ENCODE data around the gene PEX5L.

Gene PEX5L

DNA sequence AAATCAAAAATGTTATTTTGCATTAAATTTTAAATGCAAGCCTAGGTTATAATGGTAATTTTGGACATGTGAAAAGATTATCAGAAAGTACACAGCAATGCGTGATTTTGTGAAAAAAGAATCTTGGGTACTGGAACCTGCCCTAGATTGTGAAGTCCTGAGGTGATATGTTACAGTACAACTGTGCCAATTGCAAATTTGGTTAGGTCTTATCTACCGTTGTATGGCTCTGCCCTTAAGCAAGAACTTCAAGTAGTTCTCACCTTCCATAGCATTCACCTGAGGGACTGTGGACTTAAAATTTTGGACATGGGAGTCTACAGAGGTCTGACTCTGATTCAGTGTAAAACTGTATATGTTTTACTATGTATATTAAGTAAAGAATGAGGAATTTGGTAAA, 140.2 kb downstream of the PEX5L start:
- no peak for DNase-seq (ENCODE audit: low read depth)

GRCh38 chr3:179895330-179895729, 141.4 kb downstream of the PEX5L start:
- DNase-seq (ENCODE audit: low read depth) = no peak

GRCh38 chr3:179887295-179887943, 149.3 kb downstream of the PEX5L start:
- DNase-seq (ENCODE audit: low read depth) = no peak

- no peak for DNase-seq (ENCODE audit: low read depth)
Observed at GRCh38 chr3:179885950-179886349, 150.8 kb downstream of the PEX5L start.

- no peak for DNase-seq (ENCODE audit: low read depth)
Observed at GRCh38 chr3:179884136-179884535, 152.6 kb downstream of the PEX5L start.

DNA sequence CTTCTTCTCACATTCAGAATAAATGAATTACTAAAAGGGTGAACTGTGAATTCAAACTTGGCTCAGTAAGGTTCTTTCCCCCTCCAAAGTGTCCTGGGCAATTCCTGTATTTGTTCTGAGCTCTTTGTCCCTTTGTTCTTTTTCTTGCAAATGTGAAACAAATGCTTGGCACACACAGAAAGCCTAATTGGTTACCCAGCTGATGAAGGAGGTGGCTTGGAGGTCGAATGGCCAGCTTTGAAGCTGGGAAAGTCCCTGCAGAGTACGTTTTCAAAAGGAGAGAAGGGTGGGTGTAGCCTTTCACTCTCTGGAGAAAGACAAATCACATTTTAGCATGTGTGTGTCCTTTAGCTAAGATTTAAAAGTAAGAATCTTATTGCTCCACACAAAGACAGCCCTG, 154.4 kb downstream of the PEX5L start:
- no peak for DNase-seq (ENCODE audit: low read depth)

GRCh38 chr3:179881791-179882190, 154.9 kb downstream of the PEX5L start:
- no peak for DNase-seq (ENCODE audit: low read depth)

GRCh38 chr3:179880868-179881267, 155.9 kb downstream of the PEX5L start:
- DNase-seq (ENCODE audit: low read depth) = no peak

DNA sequence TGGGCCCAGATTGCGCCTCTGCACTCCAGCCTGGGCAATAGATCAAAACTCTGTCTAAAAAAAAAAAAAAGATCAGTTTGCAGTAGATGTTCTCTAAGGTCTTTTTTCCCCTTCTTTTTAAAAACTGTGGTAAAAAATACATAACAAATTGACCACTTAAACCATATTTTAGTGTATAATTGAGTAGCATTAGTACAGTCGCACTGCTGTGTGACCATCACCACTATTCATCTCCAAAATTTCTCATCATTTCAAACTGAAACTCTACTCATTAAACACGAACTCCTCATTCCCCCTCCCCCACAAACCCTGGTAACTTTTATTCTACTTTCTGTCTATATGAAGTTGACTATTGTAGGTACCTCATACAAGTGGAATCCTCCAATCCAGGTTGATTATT, 160.3 kb downstream of the PEX5L start:
- DNase-seq (ENCODE audit: low read depth) = no peak

- no peak for DNase-seq (ENCODE audit: low read depth)
Observed at GRCh38 chr3:179872842-179873241, 163.9 kb downstream of the PEX5L start.

- DNase-seq (ENCODE audit: low read depth) = no peak
Observed at GRCh38 chr3:179871782-179872181, 165.0 kb downstream of the PEX5L start.

GRCh38 chr3:179868715-179869114, 168.0 kb downstream of the PEX5L start:
- DNase-seq (ENCODE audit: low read depth) = no peak

- DNase-seq (ENCODE audit: low read depth) = no peak
Observed at GRCh38 chr3:179867961-179868360, 168.8 kb downstream of the PEX5L start.

DNA sequence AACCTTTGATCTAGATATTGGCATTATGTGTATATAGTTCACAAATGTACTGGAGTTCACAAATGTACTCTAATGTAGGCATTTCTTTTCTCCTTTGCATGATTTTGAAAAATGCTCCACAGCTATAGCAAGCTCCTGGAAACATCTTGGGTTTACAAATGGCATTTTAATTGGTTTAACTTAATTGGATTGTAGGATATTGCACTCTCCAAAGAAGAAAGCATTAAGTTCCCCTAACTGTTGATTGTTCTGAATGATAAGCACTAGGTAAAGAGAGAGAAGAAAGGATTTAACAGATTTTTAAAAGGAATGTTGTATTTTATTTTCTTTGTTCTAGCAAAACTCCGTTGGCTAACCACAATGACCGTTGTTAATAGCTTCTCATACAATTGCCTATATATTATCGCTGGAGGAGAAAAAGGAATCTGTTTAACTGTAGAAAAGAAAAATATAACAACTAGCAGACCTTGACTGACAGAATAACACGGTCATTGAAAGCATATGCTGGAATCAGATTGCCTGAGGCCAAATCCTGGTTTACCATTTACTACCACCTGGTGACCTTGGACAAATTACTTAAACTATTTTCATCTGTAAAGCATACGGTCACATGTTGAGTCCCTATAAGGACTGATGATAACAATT, 170.8 kb downstream of the PEX5L start:
- DNase-seq (ENCODE audit: low read depth) = no peak

- DNase-seq (ENCODE audit: low read depth) = no peak
Observed at GRCh38 chr3:179861953-179862352, 174.8 kb downstream of the PEX5L start.

DNA sequence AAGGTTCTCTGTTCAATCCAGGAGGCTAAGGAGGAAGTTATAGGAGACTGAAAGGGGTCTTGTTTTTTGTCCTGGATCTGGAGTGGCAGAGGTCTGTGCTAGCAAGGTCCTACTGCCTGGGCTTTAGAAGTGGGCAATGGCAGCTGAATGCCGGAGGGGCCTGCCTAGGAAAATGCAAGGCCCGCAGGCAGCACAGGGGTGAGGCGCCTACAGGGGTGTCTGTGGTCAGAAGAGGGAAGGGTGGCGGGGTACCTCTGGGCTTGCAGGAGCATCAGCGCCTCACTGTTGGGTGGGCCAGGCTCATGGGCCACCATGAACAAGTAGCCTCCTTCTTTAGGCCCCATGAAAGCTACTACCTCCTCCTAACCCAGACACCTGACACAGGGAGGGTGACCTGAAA, 175.4 kb downstream of the PEX5L start:
- no peak for DNase-seq (ENCODE audit: low read depth)

DNA sequence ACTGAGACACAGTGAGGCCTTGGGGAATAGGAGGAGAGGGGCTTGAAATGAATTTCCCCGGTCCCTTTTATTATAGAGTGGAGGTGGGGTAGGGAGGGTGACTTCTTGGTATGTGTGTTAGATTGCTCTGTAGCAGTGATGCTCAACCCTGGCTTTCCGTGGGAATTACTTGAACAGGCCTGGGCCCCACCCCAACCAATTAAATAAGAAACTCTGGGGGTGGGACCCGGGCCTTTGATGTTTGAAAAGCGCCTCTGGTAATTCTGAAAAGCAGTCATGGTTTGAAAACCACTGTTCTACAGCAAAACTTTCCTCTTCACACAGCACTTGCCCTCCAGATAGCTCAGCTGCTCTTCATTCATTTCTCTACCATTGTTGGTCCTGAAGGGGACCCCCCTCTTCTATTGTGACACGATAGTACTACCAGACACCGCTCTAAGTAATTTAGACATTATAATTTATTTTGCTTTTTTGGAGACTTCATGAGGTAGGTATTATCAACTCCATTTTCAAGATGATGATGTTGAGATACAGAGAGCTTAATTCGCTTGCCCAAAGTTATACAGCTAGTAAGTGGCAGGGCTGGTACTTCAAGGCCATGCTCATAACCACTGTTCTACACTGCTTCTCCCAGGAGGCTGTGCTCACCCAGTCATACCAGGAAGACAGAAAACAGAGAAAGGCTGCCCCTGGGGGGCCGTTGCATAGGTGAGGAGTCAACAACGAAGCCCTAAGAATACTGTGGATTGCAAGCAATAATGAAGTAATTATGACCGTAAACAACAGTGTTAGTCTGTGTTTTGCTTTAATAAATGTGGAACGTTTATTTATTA, 176.2 kb downstream of the PEX5L start:
- DNase-seq (ENCODE audit: low read depth) = no peak

DNA sequence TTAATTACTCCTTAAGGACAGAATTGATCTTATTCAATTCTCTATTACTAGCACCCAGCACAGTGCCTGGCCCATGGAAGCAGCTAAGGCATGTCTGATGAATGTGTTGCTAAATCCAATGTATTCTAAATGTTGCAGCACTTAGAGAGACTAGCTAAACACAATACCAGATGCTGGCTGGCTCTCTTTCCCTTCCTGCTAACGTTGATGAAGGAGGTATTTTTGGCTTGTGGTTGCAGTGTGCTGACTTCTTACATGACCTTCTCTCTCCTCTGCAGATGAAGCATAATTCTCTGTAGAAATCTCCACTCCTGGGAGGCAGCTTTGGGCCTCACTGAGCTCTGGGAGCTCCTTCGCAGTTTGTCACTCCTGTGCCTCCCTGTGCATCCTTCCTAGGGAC, 183.6 kb downstream of the PEX5L start:
- DNase-seq (ENCODE audit: low read depth) = no peak

DNA sequence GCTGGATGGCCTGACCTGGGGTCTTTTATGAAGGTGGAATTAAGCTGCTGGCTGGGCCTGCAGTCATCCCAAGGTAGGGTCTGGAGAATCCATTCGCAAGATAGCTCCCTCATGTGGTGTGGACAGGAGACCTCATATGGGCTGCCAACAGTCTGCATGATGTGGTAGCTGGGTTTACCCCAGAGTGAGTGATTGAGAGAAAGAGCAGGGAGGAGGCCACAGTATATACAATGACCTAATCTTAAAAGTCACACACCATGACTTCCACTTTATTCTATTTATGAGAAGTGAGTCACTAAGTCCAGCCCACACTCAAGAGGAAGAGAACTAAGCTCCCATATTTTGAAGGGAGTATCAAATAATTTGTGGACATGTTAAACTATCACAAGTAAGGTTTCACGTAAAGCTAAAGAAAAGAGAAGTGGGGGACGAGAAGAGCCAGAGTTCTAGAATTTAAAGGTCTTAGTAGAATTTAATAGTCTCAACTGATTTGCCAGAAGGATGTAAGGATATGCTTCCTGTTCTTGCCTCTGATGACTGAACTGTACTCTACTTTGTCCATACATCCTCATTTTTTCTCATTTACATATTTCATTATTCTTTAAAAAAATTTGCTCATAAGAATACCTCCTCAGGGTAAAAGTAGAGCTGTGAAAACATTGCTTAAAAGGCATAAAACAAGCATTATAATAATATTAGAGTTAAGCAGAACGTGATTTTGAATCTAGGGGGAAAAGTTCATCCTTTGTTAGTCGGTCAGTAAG, 184.4 kb downstream of the PEX5L start:
- DNase-seq (ENCODE audit: low read depth) = no peak

- DNase-seq (ENCODE audit: low read depth) = no peak
Observed at GRCh38 chr3:179848711-179849110, 188.0 kb downstream of the PEX5L start.

DNA sequence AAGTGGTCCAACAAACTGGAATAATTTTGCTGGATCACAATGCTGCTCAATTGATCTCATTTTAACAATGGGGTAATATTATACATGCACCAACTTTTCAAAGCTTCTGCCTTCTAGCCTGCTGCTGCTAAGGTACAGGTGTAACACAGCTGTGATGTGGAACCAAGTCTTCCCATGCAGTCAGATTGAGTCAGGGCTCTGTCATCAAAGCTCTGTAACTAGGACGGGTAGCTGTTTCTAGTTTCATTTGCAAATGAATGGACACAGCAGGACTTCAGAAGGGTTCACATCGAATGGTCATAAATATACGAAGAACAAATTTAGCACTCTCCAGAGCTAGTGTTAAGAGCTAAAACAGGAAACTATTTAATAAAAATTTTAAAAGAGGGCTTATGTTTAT, 194.7 kb downstream of the PEX5L start:
- DNase-seq (ENCODE audit: low read depth) = no peak

DNA sequence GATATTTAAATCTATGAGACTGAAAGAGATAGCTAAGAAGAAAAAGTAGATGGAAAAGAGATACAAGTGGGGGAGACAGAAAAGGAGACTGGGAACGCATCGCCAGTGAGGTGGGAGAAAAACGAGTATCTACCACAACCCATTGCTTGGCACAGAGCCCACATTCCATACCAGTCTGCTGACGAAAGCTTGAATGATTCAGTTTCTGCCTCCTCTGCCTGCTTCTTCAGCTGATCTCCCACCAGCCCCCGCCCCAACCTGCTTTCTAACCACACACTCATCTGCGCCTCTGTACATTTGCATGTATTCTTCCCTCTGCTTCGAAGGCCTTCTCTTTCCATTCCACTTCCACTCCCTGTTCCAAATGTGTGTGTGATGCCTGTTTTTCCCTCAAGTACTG, 195.8 kb downstream of the PEX5L start:
- no peak for DNase-seq (ENCODE audit: low read depth)

DNA sequence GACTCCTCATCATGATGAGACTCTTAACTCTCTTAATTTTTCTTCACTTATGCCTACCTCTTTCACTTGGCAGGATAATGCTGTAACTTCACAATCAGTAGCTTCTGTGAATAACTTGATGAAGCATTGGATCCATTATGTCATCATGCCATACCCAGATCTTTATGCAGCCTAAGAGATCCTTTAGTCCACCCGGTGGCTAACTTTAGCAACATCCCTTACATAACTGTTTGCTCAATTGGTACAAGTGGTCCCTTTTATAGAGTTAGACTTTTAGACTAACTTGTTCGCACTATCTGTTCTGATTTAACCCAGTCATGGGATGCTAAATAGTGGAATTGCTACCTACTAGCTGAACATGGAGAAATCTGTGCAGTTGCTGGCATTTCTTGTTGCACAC, 199.4 kb downstream of the PEX5L start:
- DNase-seq (ENCODE audit: low read depth) = no peak
